GM19372 (cell line): Measurements from ENCODE around the gene KLHL7.
"Not testable (repeated sequence)": the region's sequence is repeated elsewhere in the genome, so short reads cannot be mapped to it uniquely, and the experiment has no call there.

Experiments
- ATAC-seq: cut with Tn5 transposase; IDR thresholded peaks from one replicate; pipeline ENCODE4 v1.9.1; 2021; ENCODE audit warnings: mild to moderate bottlenecking, low read depth, moderate library complexity; ENCODE audit not compliant: unreplicated experiment

Gene KLHL7

DNA sequence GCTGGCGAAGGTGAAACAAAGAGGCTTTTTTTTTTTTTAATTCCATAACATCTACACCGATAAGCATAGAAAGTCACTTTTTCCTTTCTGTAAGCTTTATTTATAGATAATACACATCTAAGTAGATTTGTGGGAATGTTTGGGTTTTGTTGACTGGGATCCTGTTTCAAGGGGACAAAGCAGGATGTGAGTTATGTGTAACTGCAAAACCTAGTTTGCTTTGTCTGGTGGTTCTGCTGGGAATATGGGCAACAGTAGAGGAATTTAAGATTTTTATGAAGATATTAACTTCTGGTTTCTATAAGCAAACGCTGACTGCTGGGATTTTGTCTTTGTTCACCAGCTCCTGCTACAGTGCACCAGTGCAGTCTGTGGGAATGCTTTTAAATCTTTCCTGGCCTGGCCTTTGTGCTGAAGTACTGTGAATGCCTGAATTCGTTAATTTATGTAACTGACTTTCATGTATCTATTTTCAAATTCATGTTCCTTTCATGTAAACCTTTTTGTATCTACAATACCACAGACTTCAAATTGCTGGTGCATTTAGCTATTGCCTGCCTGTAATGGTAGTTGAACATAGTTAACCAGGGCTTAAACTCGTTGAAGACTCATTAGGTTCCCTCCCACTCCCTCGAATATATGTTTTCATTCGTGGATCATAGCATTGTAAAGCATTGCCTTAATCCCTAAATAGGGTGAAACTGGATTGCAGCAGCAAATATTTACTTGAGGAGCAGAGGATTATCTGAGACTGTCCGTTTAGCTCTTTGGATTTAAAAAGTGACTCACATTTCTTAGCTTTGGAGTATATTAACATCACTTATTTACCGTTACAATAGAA lies 1.5 kb downstream of the KLHL7 start:
- ATAC-seq: no peak

GRCh38 chr7:23107781-23108180 lies 2.2 kb downstream of the KLHL7 start:
- ATAC-seq: no peak

DNA sequence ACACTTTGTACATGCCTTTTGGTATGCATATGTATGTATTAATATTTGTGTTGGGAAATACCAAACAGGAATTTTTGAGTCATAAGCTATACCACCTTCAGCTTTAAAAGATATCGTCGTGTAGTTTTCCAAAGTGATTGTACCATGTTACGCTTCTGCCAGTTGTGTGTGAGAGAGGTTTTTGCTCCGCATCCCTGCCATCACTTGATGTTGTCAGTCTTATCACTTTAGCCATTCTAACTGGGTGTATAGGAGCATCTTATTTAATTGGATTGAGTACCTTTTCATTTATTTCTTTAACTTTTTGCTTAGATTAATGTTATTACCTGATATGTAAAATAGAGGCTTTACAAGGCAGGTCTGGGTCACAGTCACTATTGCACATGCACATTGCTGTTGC lies 3.4 kb downstream of the KLHL7 start:
- ATAC-seq: no peak

DNA sequence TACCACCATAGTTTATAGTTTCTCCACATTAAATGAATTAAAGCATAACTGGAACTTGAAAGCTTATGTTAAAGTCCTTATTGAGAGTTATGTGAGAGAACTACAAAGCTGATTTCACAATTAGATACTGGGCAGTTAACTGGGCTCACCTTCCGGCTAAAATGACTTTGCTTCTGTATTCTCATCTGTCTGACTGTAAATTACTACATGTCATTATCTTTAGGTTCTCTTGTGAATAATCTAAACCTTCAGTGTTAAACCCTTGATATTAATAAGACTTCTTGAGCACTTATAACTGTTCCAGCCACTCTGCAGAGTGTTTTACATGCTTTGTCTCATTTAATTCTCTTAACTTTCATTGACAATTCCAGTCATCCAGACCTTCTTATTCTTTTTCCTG lies 3.9 kb downstream of the KLHL7 start:
- ATAC-seq: no peak

GRCh38 chr7:23114896-23115295 lies 9.3 kb downstream of the KLHL7 start:
- no peak for ATAC-seq

GRCh38 chr7:23115991-23116390 lies 10.4 kb downstream of the KLHL7 start:
- ATAC-seq: no peak

GRCh38 chr7:23117841-23118240 lies 12.3 kb downstream of the KLHL7 start:
- no peak for ATAC-seq

GRCh38 chr7:23120106-23120505 lies 14.5 kb downstream of the KLHL7 start:
- ATAC-seq: no peak

- no peak for ATAC-seq
Observed at GRCh38 chr7:23121165-23121564, 15.6 kb downstream of the KLHL7 start.

DNA sequence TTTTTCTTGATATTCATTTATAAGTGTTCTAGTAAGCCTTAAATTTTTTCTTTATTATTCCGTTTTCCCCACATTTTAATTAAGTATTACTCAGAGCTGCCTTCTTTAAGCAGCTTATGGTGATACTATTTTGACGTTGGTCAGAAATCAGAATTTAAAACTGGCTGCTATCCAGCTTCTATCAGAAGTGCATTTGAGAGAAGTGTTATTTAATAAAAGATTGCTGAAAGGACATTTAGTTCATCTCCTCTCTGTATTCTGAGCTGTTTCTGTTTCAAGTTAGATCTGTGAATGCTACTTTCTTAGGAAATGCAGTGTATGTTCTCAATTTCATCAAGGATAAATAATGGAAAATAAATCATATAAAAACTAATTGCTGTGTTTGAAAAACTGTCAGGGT lies 17.4 kb downstream of the KLHL7 start:
- no peak for ATAC-seq

DNA sequence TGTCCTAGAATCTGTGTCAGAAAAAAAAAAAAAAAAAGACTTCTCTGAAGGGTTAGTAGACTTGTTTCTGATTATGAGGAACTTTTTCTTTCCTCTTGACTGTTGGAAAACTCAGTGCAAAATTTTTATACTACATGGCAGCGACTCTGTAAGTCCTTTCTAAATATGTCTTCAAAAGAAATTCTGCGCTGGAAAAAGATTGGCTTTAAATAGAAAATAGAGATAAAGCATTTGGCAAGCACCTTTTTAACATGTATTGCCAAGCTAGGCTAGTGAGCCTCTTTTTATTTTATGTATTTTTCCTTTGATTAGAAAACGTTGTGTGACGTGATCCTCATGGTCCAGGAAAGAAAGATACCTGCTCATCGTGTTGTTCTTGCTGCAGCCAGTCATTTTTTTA lies 17.9 kb downstream of the KLHL7 start:
- no peak for ATAC-seq

DNA sequence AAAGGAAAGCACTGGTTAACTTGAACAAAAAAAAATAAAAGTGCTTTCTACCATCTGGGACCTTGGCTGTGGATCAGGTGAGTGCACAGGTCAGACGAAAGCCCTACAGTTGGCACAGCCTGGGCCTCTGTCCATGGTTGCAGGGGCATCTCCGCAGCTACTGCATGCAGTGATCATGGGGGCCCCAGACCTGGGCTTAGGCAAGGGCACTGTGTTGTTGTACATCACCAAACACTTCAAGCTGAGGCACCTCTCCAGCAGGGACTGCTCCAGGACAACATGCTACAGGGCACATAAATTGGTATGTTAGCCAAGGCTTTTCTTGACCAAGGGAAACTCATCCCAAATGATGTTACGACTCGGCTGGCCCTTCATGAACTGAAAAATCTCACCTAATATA lies 23.5 kb downstream of the KLHL7 start:
- ATAC-seq: no peak

DNA sequence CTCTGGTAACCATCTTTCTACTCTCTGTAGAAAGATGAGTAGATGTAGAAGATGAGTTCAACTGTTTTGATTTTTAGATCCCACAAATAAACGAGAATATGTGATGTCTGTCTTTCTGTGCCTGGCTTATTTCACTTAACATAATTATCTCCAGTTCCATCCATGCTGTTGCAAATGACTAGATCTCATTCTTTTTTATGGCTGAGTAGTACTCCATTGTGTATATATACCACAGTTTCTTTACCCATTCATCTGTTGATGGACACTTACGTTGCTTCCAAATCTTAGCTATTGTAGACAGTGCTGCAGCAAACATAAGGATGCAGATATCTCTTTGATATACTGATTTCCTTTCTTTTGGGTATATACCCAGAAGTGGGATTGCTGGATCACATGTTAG lies 26.2 kb downstream of the KLHL7 start:
- not testable (repeated sequence) for ATAC-seq

DNA sequence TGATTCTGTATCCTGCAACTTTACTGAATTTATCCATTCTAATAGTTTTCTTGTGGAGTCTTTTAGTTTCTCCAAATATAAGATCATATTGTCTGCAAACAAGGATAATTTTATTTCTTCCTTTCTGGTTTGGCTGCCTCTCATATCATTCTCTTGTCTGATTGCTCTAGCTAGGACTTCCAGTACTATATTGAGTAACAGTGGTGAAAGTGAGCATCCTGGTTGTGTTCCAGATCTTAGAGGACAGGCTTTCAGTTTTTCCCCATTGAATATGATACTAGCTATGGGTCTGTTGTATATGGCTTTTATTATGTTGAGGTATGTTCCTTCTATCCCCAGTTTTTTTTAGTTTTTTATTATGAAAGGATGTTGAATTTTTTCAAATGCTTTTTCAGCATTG lies 28.2 kb downstream of the KLHL7 start:
- ATAC-seq: no peak

GRCh38 chr7:23135755-23136154 lies 30.2 kb downstream of the KLHL7 start:
- ATAC-seq: no peak

GRCh38 chr7:23136216-23136615 lies 30.6 kb downstream of the KLHL7 start:
- ATAC-seq: no peak

- ATAC-seq: no peak
Observed at GRCh38 chr7:23157679-23158078, 52.1 kb downstream of the KLHL7 start.

DNA sequence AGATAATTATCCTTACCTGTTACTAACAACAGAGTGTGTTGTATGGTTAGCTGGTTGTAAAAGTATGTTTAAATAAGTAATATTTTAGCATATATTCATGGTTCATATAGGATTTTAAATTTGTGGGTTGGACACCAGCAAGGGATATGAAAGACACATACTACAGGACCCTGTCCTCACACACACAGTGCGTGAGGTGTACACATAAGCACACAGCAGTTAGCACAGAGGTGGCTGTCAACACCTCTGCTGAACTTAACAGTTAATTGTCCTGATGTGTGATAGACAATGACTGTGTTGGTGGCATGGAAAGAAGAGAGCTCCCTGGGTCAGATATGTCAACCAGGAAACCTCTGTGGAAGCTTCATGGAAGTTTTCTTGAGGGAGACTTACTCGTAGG lies 53.0 kb downstream of the KLHL7 start:
- no peak for ATAC-seq

- no peak for ATAC-seq
Observed at GRCh38 chr7:23161482-23161881, 55.9 kb downstream of the KLHL7 start.

DNA sequence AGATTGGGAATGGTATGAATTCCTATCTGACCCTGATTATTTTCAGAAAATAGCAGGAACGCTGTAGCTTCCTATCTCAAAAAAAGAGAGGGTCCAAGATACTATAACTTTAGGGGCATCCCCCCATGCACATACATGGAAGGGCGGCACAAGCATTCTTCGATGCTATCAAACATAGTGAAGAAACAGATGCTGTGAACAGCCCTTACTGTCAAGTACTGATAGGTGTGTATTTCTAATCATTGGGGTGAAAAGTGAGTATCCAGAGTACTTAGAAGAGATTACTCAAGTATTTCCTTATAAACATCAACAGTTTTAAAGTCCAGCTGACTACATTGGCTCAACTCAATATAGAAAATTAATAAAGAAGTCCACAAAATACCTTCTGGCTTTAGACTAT lies 59.3 kb downstream of the KLHL7 start:
- no peak for ATAC-seq

- no peak for ATAC-seq
Observed at GRCh38 chr7:23165316-23165715, 59.7 kb downstream of the KLHL7 start.

DNA sequence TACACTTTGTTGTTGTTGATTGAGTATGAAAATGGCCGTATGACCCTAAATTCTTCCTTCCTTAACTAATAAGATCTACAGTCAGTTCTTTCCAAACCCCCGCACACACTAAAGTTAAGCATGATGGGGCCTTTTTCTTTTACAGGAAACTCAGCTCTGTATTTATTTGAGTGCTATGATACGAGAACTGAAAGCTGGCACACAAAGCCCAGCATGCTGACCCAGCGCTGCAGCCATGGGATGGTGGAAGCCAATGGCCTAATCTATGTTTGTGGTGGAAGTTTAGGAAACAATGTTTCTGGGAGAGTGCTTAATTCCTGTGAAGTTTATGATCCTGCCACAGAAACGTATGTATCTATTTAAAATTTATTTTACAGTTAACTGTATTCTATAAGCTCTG lies 62.1 kb downstream of the KLHL7 start:
- ATAC-seq: no peak
